DND-41 (cell line): ENCODE results near the gene TP63.

Experiments
- CTCF ChIP-seq: IDR thresholded peaks from 2 replicates; pipeline ENCODE4 v1.5.1; 2012; ENCODE audit warnings: borderline replicate concordance, low read length, moderate library complexity, mild to moderate bottlenecking; ENCODE audit not compliant: poor library complexity, severe bottlenecking; ENCODE audit errors: extremely low read depth
- EZH2 ChIP-seq: IDR thresholded peaks from 3 replicates; pipeline ENCODE4 v1.6.1; 2012; ENCODE audit warnings: borderline replicate concordance, low read depth, mild to moderate bottlenecking, moderate library complexity, low read length, inconsistent platforms; ENCODE audit not compliant: severe bottlenecking

DNA sequence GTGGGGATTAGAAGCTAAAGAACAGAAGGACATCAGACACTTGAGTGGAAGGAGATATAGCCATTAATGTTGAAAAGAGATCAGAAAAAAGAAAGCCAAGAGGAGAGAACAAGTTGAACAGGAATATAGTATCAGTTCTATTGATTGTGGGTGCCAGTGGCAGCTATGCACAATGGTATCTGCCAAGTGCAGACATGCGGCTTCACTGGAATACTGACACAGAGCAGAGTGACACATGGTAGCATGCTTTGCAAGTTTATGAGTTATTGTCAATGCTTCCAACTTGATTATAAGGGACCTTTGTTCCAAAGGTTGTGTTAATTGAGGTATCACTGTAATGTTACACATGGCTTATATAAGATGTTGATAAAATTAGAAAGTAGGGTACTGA is 42.0 kb upstream of the TP63 start:
- no peak for TF ChIP-seq CTCF
- TF ChIP-seq EZH2: no peak
